Thoracic aorta (tissue), 2 donors: ENCODE data around the gene DAAM1. TPM values are rescaled to one million over a fixed set of nuclear protein-coding genes. Genes with fewer than 3 reads are reported as not detected.

Source experiments
- ATAC-seq: fragments of 150-250 bp; one replicate; pipeline ENCODE4 v1.8.0; 2017; ENCODE audit warnings: low read depth; ENCODE audit not compliant: insufficient number of reproducible peaks, low FRiP score
- DNase-seq: peaks from one replicate; pipeline ENCODE4 v3.0.0-alpha.2; 2020; ENCODE audit warnings: low spot score
- H3K27ac ChIP-seq, 2 donors: fragments of 200-600 bp; sonication (generic); 1 replicate in 1 of 2; 2 replicates in 1 of 2; pipeline ENCODE4 v1.5.1; 2016; ENCODE audit warnings: mild to moderate bottlenecking in 2 of 2, moderate library complexity in 2 of 2
- H3K27me3 ChIP-seq: fragments of 200-600 bp; sonication (generic); replicated peaks from 2 replicates; pipeline ENCODE4 v1.6.0; 2016; ENCODE audit warnings: mild to moderate bottlenecking; ENCODE audit not compliant: insufficient read depth
- H3K36me3 ChIP-seq: fragments of 200-600 bp; sonication (generic); one replicate; pipeline ENCODE4 v1.5.1; 2016
- H3K4me1 ChIP-seq, 2 donors: fragments of 200-600 bp; sonication (generic); 1 replicate in 1 of 2; 2 replicates in 1 of 2; pipeline versions ENCODE4 v1.5.1 to v1.6.0; 2016; ENCODE audit warnings: low read depth in 2 of 2, mild to moderate bottlenecking in 1 of 2; ENCODE audit not compliant: control insufficient read depth in 1 of 2
- H3K4me3 ChIP-seq: fragments of 200-600 bp; sonication (generic); 2 replicates; pipeline ENCODE4 v1.5.1; 2016; ENCODE audit warnings: mild to moderate bottlenecking
- H3K9me3 ChIP-seq: fragments of 200-600 bp; sonication (generic); 2 replicates; pipeline ENCODE4 v1.5.1; 2016
- total RNA-seq, 2 donors: library from RNA; depleted of rRNA; stranded (reverse); fragments of >200 nt; gene quantifications; one replicate each; pipeline versions ENCODE4 v1.1.0 to v1.2.3, GENCODE V29; 2016
- TF ChIP-seq, protein P1 (sequence below): fragments of 200-600 bp; sonication (generic); IDR thresholded peaks from one replicate; pipeline ENCODE4 v1.5.1; 2019; ENCODE audit warnings: antibody characterized with exemption

Gene DAAM1
- total RNA-seq, 2 donors from 2014 or later = 35.9 to 56.6 TPM

DNA sequence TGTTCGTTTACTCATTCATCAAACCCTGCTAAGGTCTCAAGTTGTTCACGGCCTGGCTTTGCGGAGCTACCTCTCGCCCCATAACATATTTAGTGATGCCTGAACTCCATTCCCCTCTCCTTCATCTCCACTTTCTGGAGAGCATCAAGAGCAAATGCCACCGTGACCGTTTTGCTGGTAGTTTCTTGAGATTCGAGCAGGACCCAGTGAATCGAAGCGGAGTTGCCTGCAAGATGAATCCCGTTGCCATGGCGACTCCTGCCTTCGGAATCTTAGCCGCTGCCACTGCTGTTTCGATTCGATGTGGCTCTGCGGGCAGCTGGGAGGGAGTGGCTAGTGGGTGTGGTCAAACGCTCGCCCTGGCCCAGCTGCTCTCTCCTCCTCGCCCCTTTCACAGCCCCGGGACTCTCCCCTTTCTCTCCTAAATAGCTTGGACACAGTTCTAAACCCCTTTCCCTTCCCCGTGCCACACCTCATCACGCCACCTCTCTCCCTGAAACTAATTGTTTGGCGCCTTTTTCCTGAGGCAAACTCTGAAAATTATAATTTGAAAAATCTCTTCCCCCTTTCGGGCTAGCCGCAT is 1.4 kb downstream of the DAAM1 start:
- Histone ChIP-seq H3K9me3 (no peaks in the 10 kb centered on the region), H3K27ac (peak overlapping the region; percentile 96), H3K27me3 (no peaks in the 10 kb centered on the region), H3K36me3 (no peaks in the 10 kb centered on the region), H3K4me3 (peak overlapping the region; percentile 95), H3K4me1 (peaks cover 24 to 57% of the 10 kb centered on the region in 2 donors)
- ATAC-seq = peak; percentile 29
- TF ChIP-seq, protein P1, sequence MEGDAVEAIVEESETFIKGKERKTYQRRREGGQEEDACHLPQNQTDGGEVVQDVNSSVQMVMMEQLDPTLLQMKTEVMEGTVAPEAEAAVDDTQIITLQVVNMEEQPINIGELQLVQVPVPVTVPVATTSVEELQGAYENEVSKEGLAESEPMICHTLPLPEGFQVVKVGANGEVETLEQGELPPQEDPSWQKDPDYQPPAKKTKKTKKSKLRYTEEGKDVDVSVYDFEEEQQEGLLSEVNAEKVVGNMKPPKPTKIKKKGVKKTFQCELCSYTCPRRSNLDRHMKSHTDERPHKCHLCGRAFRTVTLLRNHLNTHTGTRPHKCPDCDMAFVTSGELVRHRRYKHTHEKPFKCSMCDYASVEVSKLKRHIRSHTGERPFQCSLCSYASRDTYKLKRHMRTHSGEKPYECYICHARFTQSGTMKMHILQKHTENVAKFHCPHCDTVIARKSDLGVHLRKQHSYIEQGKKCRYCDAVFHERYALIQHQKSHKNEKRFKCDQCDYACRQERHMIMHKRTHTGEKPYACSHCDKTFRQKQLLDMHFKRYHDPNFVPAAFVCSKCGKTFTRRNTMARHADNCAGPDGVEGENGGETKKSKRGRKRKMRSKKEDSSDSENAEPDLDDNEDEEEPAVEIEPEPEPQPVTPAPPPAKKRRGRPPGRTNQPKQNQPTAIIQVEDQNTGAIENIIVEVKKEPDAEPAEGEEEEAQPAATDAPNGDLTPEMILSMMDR = no peak
- DNase-seq = peak; percentile 72

- TF ChIP-seq, protein P1 = no peak
- Histone ChIP-seq H3K27me3 (no peaks in the 10 kb centered on the region), H3K4me3 (peak overlapping the region; percentile 95), H3K27ac (peak overlapping the region; percentile 96), H3K4me1 (peaks cover 24 to 59% of the 10 kb centered on the region in 2 donors), H3K36me3 (no peaks in the 10 kb centered on the region), H3K9me3 (no peaks in the 10 kb centered on the region)
- DNase-seq (no peak), ATAC-seq (no peak)
These were observed 1.9 kb downstream of the DAAM1 start for GRCh38 chr14:59190372-59190771.

- TF ChIP-seq, protein P1 = no peak
- no peak overlapping the region for H3K4me3 ChIP-seq
- H3K36me3 ChIP-seq = no peaks in the 10 kb centered on the region
- H3K27ac ChIP-seq = peak overlapping the region in 1 of 2 donors; percentile 35
- DNase-seq = no peak
- H3K4me1 ChIP-seq = peaks cover 34 to 89% of the 10 kb centered on the region in 2 donors
- H3K9me3 ChIP-seq = no peaks in the 10 kb centered on the region
- H3K27me3 ChIP-seq = no peaks in the 10 kb centered on the region
- no peak for ATAC-seq
These were observed 7.4 kb downstream of the DAAM1 start for GRCh38 chr14:59195912-59196311.

DNA sequence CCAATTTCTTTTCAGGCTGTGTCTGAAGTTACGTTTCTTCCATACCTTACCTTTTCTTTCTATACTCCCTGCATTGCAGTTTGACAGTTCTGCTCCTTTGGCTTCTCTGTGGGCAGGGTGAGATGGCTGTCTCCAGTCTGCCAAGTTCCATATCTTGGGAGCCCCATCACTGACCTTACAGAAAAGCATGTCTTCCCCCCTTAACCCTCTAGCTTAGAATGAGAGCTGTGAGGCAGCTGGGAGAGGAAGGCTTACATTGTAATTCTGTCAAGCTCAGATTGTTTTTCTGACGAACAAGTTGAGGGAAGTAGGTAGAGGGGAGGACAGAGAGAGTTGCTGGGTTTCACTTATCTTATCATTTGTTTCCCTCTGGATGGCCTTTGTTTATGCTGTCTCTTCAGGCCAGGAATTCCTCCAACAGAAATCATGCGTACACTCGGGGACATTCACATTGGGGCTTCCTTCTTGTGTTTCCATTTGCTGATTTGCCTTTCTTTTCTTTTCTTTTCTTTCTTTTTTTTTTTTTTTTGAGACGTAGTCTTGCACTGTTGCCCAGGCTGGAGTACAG is 9.3 kb downstream of the DAAM1 start:
- Histone ChIP-seq H3K27ac (peak overlapping the region; percentile 51 to 73), H3K4me3 (peak overlapping the region; percentile 21)
- ATAC-seq = no peak

DNA sequence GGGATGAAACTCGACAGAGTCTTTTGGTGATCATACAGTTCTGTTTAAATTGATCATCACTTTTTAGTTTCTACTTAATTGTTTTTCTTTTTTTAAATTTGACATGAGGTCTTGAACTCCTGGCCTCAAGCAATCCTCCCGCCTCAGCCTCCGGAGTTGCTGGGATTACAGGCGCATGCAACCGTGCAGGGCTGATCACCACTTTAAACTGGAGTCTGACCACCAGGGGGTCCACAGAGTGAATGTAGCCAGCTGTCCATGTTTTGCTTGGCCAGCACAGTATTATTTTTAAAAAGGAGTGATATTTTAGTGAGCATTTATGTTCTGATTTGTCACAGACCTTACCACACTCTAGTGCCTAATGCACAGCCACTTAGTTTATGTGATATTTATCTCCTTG is 10.7 kb downstream of the DAAM1 start:
- Histone ChIP-seq H3K9me3 (no peaks in the 10 kb centered on the region), H3K4me3 (no peak overlapping the region), H3K27ac (peak overlapping the region; percentile 26 to 38), H3K36me3 (no peaks in the 10 kb centered on the region), H3K4me1 (peaks cover 18 to 85% of the 10 kb centered on the region in 2 donors), H3K27me3 (no peaks in the 10 kb centered on the region)
- no peak for DNase-seq
- TF ChIP-seq, protein P1 = no peak
- no peak for ATAC-seq

More for the DNA sequence above, 9.3 kb downstream of the DAAM1 start:
- Histone ChIP-seq H3K27me3 (no peaks in the 10 kb centered on the region), H3K9me3 (no peaks in the 10 kb centered on the region), H3K4me1 (peaks cover 27 to 89% of the 10 kb centered on the region in 2 donors), H3K36me3 (no peaks in the 10 kb centered on the region)
- TF ChIP-seq, protein P1 = no peak
- no peak for DNase-seq
